ENCODE measurements around the gene TMTC3.
A peak's percentile ranks its signal among the peaks of the same experiment; 100 is the strongest.
"Not testable (repeated sequence)": the region's sequence is repeated elsewhere in the genome, so short reads cannot be mapped to it uniquely, and the experiment has no call there.

Gene TMTC3

DNA sequence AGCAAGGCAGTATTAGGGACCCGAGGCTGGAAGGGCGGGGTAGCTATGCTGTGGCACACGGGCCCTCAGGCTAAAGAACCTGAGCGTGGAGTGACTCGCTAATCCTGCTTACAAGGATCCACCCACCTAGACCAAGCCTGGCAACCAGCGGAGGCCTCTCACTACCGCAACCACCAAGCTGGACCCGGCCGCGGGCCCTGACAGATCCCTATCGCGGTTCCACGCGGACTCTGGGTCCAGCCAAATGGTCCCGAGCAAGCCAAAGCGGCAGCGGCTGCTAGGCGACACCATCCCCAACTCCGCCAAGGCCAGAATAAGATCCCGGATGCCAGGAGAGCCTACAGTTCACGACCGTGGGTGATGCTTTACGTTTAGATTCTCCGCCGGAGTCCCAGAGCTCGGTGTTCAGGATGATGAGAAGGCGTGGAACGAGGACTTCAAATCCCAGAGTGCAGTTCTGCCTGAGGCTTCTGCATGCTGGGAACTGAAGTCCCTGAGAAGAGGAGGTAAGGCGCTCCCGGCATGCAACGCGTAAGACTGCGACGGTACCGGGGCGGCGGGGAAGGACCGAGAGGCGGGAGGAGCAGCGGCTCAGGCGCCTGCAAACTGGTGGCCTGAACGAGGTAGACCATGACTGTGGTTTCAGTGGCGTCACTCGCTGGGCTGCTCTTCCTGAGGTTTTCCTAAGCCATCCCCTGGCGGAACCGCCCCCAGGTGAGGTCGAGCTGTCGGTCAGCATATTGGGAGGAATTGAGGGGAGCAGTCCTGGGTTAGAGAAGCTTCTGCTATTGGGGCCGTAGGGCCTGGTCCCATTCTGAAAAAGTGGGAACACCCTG, at the start of gene TMTC3, which contains the start of gene CEP290:
TSS of gene TMTC3 (plus strand) at position 534 of the 836 bp plus-strand sequence. CDS start 6,009 bp downstream, outside the sequence.
TSS of gene CEP290 (minus strand) at position 315 of the 836 bp plus-strand sequence. CDS start 781 bp downstream, outside the sequence.
- peak; percentile 90 for DNase-seq

DNA sequence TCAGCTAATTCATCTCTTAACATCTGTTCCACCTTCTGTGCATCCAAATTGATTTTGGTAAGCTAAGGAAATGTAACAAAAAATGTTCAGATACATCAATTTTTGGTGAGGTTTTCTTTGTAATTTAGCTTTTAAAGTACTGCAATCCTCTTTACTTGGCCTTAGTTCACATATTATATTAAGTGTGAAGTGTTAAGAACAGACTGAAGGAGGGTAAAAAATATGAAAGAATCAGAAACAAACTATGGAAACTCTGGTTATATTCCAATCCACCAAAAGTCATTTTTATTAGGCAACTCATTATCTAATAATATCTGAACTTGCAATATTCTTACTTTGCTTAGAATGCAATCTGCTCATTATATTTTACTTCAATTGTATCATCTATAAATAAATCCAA, 49.3 kb upstream of the TMTC3 start:
- no peak for DNase-seq

DNA sequence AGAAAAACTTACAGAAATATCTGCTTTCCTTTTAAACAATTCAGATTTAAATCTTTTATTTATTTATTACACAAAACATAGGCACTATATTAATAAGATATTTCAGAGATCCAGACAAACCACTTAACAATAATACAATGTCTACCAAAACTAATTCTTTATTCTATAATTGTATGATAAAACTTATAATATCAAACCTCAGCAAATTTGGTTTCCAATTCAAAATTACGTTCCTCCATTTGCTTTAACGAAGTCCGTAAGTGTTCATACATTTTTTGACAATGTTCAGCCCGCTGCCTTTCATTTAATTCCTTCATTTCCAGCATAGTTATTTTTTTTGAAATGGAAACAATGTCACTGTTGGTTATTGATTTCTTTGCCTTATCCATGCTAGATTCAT, 48.5 kb upstream of the TMTC3 start:
- DNase-seq = no peak

DNA sequence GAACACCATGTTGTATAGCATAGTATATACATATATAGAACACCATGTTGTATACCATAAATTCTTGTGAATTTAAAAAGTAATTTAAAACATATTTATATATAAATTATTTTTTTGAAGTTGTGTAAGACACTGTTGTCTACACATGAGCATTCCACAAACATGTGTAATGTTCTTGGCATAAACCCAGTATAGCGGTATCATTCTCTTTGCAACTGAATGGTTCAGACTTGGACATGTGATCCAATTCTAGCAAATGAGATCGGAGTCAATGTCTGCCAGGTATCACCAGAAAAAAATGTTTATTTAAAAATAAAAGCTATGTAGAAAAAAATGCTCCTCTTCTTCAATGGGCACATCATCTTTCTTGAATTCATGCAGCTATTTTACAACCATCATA, 34.1 kb upstream of the TMTC3 start:
- DNase-seq = no peak

DNA sequence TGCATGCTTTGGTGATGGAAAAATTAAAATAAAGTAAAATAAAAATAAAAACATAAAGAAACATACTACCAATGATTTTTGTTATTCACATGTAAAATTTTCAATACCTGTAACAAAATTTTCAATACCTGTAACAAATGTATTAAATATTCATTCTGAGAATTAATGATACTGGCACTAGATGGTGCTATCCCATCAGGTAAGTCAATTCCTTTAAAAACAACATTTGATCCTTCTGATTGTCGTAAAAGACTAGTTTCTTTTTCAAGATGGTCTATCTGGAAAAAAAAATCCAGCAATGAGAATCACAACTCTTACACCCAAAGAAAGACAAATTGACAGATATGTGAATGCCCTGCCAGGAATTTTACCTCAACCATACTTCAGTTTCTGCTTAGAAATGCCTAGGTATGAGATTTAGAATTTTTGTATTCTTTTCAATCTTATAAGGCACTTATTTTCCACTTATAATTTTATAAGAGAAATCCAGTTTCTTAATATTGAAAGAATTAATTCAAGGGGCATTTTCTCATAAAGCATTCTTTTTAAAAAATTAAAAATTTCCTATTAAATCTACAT, 30.9 kb upstream of the TMTC3 start:
- DNase-seq = no peak

DNA sequence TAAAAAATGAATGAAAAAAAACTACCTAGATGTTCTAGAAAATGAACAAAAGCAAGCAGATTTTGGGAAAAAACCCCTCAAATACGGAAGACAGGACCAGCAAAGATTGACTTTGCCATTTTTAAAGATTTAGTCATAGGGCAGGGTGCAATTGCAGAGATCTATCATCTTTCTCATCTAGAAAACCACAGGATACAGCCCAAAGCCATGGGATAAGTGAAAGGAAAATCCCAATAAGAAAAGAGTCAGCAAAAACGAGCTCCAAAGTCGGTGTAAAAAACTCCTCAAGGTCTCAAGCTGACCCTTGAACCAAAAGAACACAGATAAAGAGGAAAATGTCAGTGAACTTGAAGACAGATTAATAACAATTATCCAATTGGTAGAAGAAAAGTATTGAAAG, 28.2 kb upstream of the TMTC3 start:
- no peak for DNase-seq

DNA sequence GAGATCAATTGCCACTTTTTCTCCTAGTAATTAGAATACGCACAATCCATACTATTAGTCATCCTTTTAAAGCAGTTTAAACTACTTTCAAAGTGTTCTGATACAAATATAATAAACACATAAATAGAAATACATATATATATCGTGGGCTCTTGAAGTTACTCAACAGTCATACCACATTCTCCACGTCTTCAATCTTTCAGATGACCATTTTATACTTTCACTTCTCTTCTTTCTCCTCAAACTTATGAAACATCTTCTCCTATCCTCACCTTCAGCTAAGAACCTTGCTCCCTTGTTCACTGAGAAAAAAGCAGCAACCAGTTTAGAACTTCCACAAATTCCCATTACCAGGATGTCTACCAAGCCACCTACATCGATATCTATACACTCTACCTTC, 19.4 kb upstream of the TMTC3 start:
- DNase-seq = no peak

GRCh38 chr12:88127099-88127498, 15.0 kb upstream of the TMTC3 start:
- no peak for DNase-seq

DNA sequence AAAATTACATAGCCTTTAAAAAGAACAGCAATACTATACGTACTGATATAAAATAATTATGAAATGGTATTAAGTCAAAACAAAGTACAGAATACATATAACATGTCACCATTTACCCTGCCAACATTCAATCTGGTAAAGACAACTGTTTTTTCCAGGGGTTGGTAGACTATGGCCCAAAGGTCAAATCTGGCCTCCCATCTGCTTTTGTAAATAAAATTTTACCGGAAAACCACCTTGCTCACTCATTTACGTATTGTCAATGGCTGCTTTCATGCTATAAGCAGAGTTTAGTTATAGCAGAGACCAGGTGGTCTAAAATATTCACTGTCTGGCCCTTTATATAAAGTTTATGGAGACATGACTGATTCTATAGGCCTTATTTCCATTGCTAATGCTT, 14.3 kb upstream of the TMTC3 start:
- DNase-seq = no peak

DNA sequence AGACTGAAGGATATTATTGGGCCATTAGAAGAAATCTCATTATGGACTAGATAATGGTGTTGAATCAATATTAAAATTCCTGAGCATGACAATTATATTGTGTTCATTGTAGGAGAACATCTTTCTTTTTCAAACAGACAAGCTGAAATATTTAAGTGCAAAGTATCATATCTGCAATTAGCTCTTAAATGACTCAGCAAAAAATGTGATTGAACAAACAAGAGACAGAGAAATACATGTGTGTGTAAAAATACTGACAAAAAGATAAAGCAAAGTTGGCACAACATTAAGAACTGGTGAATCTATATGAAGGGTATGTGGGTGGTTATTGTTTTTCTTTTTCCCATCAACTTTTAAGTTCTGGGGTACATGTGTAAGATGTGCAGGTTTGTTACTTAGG, 9.7 kb upstream of the TMTC3 start:
- no peak for DNase-seq

DNA sequence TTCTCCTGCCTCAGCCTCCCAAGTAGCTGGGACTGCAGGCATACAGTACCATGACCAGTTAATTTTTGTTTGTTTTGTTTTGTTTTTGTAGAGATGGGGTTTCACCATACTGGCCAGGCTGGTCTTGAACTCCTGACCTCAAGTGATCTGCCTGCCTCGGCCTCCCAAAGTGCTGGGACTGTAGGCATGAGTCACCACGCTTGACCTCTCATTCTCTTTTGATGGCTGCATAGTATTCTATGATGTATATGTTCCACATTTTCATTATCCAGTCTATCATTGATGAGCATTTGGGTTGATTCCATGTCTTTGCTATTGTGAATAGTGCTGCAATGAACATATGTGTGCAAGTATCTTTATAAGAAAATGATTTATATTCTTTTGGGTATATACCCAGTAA, 8.9 kb upstream of the TMTC3 start:
- not testable (repeated sequence) for DNase-seq

DNA sequence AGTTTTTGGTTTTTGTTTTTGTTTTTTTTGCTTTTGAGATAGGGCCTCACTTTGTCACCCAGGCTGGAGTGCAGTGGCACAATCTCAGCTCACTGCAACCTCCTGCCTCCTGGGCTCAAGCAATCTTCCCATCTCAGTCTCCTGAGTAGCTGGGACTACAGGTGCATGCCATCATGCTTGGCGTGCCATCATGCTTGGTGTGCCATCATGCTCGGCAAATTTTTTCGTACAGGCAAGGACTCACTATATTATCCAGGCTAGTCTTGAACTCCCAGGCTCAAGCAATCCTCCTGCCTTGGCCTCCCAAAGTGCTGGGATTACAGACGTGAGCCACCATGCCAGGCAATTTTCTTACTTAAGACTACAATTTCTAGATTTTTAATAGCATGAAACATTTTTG, 2.4 kb upstream of the TMTC3 start:
- not testable (repeated sequence) for DNase-seq

DNA sequence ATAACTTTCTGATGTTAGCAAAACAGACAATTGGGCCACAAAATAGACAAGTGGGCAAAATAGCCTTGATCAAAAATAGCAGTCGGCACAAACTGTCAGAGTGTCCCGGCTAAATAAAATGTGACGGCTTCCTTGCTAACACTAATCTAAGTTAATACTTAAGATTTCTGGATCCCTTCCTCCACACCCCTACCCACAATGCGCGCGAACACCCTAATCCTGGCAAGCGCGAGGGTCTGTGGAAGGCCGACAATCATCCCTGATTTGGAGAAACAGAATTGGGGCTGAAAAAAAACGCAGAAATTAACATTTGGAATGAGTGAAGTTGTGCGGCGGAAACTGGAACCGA, 708 bp upstream of the TMTC3 start:
- DNase-seq = no peak

- peak; percentile 73 for DNase-seq
Observed at GRCh38 chr12:88142610-88142991, 494 bp downstream of the TMTC3 start.

DNA sequence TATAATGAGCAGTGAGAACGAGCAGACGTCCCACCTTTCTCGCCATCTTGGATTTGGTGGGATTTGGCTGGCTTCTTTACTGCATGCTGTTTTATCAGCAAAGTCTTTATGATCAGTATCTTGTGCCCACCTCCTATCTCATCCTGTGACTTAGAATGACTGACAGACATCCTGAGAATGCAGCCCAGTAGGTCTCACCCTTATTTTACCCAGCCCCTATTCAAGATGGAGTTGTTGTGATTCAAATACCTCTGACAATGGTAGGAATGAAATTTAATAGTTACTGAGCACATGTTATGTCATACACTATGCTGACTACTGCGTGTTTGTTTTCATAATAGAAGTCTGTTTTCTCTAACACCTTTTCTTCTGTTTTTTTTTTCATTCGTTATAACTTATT, 1.9 kb downstream of the TMTC3 start:
- no peak for DNase-seq

GRCh38 chr12:88144546-88145468, 2.7 kb downstream of the TMTC3 start:
- no peak for DNase-seq

GRCh38 chr12:88145567-88146505, 3.7 kb downstream of the TMTC3 start:
- DNase-seq = no peak

DNA sequence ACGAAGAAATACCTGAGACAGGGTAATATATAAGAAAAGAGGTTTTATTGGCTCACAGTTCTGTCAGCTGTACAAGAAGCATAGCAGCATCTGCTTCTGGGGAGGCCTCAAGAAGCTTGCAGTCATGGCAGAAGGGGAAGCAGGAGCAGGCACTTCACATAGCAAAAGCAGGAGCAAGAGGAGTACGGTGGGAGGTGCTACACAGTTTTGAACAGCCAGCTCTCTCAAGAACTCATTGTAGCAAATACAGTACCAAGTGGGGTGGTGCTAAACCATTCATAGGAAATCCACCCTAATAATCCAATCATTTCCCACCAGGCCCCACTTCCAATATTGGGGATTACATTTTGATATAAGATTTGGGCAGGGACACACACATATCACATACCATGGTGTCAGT, 8.0 kb downstream of the TMTC3 start:
- DNase-seq = no peak

DNA sequence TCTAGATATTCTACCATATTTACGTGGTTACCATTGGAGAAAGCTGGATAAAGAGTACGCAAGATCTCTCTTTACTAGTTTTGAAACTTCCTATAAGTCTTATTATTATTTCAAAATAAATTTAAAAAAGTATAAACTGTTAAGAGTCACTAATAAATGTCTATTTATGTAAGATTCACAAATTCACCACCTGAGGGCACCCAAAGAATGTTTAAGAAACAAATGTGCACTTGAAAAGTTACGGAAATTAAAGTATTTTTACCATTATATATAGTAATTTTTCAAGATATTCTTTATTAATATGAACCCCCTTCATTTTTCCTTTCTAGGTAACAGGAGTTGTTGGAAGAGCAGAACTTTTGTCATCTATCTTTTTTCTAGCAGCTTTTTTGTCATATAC, 11.9 kb downstream of the TMTC3 start:
- DNase-seq = no peak

DNA sequence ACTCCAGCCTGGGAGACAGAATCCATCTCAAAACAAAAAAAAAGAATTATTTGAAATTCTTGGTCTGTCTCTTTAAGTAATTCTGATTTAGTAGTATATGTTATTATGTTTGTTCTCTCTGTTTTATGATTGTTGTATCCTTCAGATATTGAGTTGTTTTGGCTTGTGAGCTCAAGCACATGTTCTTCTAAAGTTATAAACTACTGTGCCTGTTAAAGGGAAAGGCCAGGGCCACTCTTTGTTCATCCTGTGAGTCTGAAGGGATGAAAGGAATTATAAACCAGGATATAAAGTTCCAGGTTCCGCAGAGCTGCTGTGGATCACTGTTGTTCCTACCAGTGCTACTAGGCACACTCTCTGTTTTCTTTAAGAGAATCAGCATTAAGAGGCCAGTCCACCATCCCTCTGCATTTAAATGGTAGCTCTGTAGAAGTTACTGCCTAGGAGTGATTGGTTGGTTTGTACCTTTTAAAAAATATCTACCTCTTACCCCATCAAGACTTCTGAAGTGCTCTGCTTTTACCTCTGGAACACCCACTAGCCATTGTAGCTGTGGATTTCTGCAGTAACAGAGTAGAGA, 14.1 kb downstream of the TMTC3 start:
- DNase-seq = no peak

GRCh38 chr12:88163371-88163770, 21.3 kb downstream of the TMTC3 start:
- no peak for DNase-seq

GRCh38 chr12:88166179-88166578, 24.1 kb downstream of the TMTC3 start:
- DNase-seq = no peak
